GM10266 (cell line): ENCODE results near the gene MPV17.

Experiments
- DNase-seq: peaks from one replicate; pipeline ENCODE4 v3.0.0; 2012; ENCODE audit errors: extremely low spot score
- CTCF ChIP-seq: IDR thresholded peaks from 2 replicates; pipeline ENCODE4 v1.5.1; 2012; ENCODE audit warnings: mild to moderate bottlenecking, low read depth; ENCODE audit not compliant: control insufficient read depth, insufficient read depth; ENCODE audit errors: missing control alignments

The MPV17 gene

GRCh38 chr2:27290549-27290948, 32.3 kb downstream of the MPV17 start:
- no peak for TF ChIP-seq CTCF

GRCh38 chr2:27288610-27289009, 34.3 kb downstream of the MPV17 start:
- TF ChIP-seq CTCF: no peak
- no peak for DNase-seq

More at GRCh38 chr2:27290549-27290948, 32.3 kb downstream of the MPV17 start:
- DNase-seq: no peak

- TF ChIP-seq CTCF: no peak
- no peak for DNase-seq
Observed at GRCh38 chr2:27285481-27285880, 37.4 kb downstream of the MPV17 start.

- TF ChIP-seq CTCF: no peak
- DNase-seq: no peak
Observed at GRCh38 chr2:27284996-27285395, 37.9 kb downstream of the MPV17 start.

GRCh38 chr2:27282892-27283291, 40.0 kb downstream of the MPV17 start:
- TF ChIP-seq CTCF: no peak
- no peak for DNase-seq

GRCh38 chr2:27281855-27282559, 40.9 kb downstream of the MPV17 start, which contains the start of gene TRIM54:
TSS of gene TRIM54 (plus strand) at chr2:27282429. CDS start at chr2:27282732, 303 bp downstream.
- no peak for DNase-seq

More at GRCh38 chr2:27281855-27282559, 40.9 kb downstream of the MPV17 start, which contains the start of gene TRIM54:
- no peak for TF ChIP-seq CTCF
